Neural progenitor cell (in vitro differentiated cells): ENCODE measurements around the gene XIRP1. TPM values are rescaled to one million over a fixed set of nuclear protein-coding genes. Genes with fewer than 3 reads are reported as not detected.

Experiments
- DNase-seq: peaks from one replicate; pipeline ENCODE4 v3.0.0-alpha.2; 2016; ENCODE audit warnings: low spot score
- H2AFZ ChIP-seq: fragments of 200-600 bp; sonication (generic); replicated peaks from 2 replicates; pipeline ENCODE4 v1.6.1; 2016; ENCODE audit warnings: antibody characterized with exemption
- H3F3A ChIP-seq: fragments of 200-600 bp; sonication (generic); 2 replicates; pipeline ENCODE4 v1.6.1; 2016; ENCODE audit warnings: antibody characterized with exemption, low read depth
- H3K27ac ChIP-seq: fragments of 200-600 bp; sonication (generic); 2 replicates; pipeline ENCODE4 v1.5.1; 2016; ENCODE audit warnings: mild to moderate bottlenecking
- H3K27me3 ChIP-seq: fragments of 200-600 bp; sonication (generic); 2 replicates; pipeline ENCODE4 v1.6.1; 2016; ENCODE audit warnings: mild to moderate bottlenecking, moderate library complexity
- H3K36me3 ChIP-seq: fragments of 200-600 bp; sonication (generic); 2 replicates; pipeline ENCODE4 v1.5.1; 2016
- H3K4me1 ChIP-seq: fragments of 200-600 bp; sonication (generic); 2 replicates; pipeline ENCODE4 v1.6.1; 2016; ENCODE audit warnings: mixed run types
- H3K4me2 ChIP-seq: fragments of 200-600 bp; sonication (generic); 2 replicates; pipeline ENCODE4 v1.6.1; 2016
- H3K4me3 ChIP-seq: fragments of 200-600 bp; sonication (generic); 2 replicates; pipeline ENCODE4 v1.5.1; 2016
- H3K79me2 ChIP-seq: fragments of 200-600 bp; sonication (generic); 2 replicates; pipeline ENCODE4 v1.6.1; 2016; ENCODE audit warnings: low read depth
- H3K9ac ChIP-seq: fragments of 200-600 bp; sonication (generic); 2 replicates; pipeline ENCODE4 v1.6.1; 2016
- H3K9me3 ChIP-seq: fragments of 200-600 bp; sonication (generic); 2 replicates; pipeline ENCODE4 v1.5.1; 2016; ENCODE audit warnings: low read depth
- H4K20me1 ChIP-seq: fragments of 200-600 bp; sonication (generic); 2 replicates; pipeline ENCODE4 v1.6.1; 2016; ENCODE audit warnings: low read depth
- H3K27ac Mint-ChIP-seq: 3 replicates; pipeline ENCODE4 v1.8.0; 2021; ENCODE audit warnings: mixed read lengths
- H3K27me3 Mint-ChIP-seq: 2 replicates; pipeline ENCODE4 v1.8.0; 2022; ENCODE audit warnings: low read depth, mild to moderate bottlenecking, inconsistent platforms, moderate library complexity, mixed read lengths; ENCODE audit not compliant: insufficient read depth
- H3K36me3 Mint-ChIP-seq: 3 replicates; pipeline ENCODE4 v1.8.0; 2021; ENCODE audit warnings: mixed read lengths
- H3K4me1 Mint-ChIP-seq: 3 replicates; pipeline ENCODE4 v1.8.0; 2021; ENCODE audit warnings: mixed read lengths
- H3K4me3 Mint-ChIP-seq: 3 replicates; pipeline ENCODE4 v1.8.0; 2021; ENCODE audit warnings: mild to moderate bottlenecking, moderate library complexity, mixed read lengths
- H3K9me3 Mint-ChIP-seq: 3 replicates; pipeline ENCODE4 v1.8.0; 2020; ENCODE audit warnings: mixed read lengths
- EZH2 ChIP-seq: fragments of 200-600 bp; sonication (generic); IDR thresholded peaks from 2 replicates; pipeline ENCODE4 v1.6.1; 2017; ENCODE audit warnings: antibody characterized with exemption, mild to moderate bottlenecking, moderate library complexity
- EZH2phosphoT487 ChIP-seq: fragments of 200-600 bp; sonication (generic); IDR thresholded peaks from 2 replicates; pipeline ENCODE4 v1.6.1; 2017; ENCODE audit warnings: antibody characterized with exemption
- total RNA-seq: library from RNA; depleted of rRNA; stranded (reverse); fragments of >200 nt; gene quantifications from 2 replicates; pipeline ENCODE4 v1.2.3, GENCODE V29; 2015; ENCODE audit warnings: low replicate concordance
- TF ChIP-seq, protein P1 (sequence below): fragments of 200-600 bp; sonication (generic); IDR thresholded peaks from 2 replicates; pipeline ENCODE4 v1.5.1; 2017; ENCODE audit warnings: antibody characterized with exemption, mild to moderate bottlenecking

Gene XIRP1
- total RNA-seq, 1 donor from 2014 or later: not detected

DNA sequence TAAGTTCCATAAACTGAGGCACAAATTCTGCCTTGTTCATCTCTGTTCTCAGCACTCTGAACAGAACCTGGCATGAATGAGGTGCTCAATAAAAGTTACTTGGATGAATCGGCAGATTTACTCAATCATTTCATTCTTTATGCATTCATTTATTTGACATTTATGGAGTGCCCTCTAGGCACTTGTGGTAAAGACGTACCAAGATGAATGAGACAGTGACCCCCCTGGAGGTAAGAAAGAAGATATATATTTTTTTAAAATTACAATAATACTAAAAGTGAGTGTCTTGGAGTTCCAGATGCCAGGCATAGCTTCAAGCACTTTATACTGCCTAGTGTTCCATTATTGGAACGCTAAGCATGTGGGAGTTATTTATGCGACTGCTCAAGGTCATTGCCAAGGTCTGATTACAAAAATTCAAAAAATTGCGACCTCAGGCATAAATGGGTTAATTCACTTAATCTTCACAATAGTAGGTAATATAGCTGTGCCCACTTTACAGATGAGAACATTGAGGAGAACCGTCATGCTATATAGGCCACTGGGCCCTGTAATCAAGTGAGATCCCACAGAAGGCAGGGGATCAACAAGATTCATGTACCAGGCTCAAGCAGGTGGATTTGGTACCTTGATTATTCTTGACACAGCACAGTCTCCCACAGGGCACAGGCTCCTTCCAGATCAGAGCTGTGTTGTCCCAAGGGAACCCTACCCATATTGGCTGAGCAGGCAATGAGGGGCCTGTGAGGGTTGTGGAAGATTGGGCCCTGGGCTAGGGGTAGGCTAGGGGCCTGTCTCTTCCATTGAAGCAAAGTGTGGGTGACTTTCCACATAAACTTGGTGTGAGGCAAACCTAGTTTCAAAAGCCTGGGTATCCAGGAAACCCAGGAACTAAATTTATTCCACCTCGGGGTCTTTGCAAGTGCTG lies 10.7 kb downstream of the XIRP1 start:
- Histone ChIP-seq H3K27ac (no peak overlapping the region), H3K9ac (no peak overlapping the region), H3K27me3 (peaks cover 17% of the 10 kb centered on the region), H3K4me3 (peak overlapping the region; percentile 62), H3K9me3 (no peaks in the 10 kb centered on the region), H3K4me2 (peak overlapping the region; percentile 94), H2AFZ (no peak overlapping the region), H3K79me2 (no peaks in the 10 kb centered on the region), H3F3A (peaks cover 31% of the 10 kb centered on the region), H3K4me1 (peaks cover 23% of the 10 kb centered on the region), H4K20me1 (no peaks in the 10 kb centered on the region), H3K36me3 (no peaks in the 10 kb centered on the region)
- TF ChIP-seq EZH2phosphoT487 (no peak), EZH2 (no peak)
- TF ChIP-seq, protein P1, sequence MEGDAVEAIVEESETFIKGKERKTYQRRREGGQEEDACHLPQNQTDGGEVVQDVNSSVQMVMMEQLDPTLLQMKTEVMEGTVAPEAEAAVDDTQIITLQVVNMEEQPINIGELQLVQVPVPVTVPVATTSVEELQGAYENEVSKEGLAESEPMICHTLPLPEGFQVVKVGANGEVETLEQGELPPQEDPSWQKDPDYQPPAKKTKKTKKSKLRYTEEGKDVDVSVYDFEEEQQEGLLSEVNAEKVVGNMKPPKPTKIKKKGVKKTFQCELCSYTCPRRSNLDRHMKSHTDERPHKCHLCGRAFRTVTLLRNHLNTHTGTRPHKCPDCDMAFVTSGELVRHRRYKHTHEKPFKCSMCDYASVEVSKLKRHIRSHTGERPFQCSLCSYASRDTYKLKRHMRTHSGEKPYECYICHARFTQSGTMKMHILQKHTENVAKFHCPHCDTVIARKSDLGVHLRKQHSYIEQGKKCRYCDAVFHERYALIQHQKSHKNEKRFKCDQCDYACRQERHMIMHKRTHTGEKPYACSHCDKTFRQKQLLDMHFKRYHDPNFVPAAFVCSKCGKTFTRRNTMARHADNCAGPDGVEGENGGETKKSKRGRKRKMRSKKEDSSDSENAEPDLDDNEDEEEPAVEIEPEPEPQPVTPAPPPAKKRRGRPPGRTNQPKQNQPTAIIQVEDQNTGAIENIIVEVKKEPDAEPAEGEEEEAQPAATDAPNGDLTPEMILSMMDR: no peak
- Mint-ChIP-seq H3K27me3 (peaks cover 9% of the 10 kb centered on the region), H3K4me3 (peak overlapping the region; percentile 72), H3K36me3 (no peaks in the 10 kb centered on the region), H3K27ac (no peak overlapping the region), H3K4me1 (peaks cover 46% of the 10 kb centered on the region), H3K9me3 (no peaks in the 10 kb centered on the region)
- DNase-seq: no peak

DNA sequence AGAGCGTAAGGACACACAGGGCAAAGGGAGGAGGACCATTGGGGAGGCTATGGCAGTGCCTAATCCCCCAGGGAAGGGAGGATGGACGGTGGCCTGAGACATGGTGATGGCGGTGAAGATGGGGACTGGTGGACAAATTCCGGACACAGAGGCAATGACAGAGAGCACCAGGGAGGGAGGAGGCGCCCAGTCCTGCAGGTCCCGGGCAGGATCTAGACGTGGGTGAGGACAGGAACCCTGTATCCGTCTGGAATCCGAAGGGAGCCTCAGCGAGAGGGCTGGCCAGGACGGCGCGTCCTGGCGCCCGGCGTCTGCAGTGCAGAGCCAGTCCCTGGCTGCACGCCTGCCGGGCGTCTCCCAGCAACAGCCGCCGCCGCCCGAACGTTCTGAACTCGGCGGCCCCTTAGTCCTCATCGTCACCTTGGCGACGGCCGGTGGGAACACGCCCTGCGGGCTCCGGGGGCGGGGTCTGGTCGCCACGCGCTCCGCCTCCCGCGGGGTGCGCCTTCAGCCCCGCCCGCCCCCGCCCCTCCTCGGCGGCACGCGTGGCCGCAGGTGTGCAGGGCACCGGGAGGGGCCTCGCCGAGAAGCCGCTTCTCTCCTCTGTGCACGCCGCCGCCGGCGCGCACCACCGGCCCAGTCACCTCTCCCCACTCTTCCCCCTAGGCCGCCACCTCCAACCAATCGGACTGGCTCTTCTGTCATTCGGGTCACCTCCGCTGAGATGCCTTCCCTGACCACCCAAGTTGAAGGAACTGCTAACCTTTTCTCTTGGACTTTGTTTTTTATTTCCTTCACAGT lies 11.6 kb downstream of the XIRP1 start:
- Mint-ChIP-seq H3K27ac (peak overlapping the region; percentile 68), H3K4me3 (peak overlapping the region; percentile 85), H3K36me3 (no peaks in the 10 kb centered on the region), H3K4me1 (peaks cover 54% of the 10 kb centered on the region), H3K27me3 (peaks cover 9% of the 10 kb centered on the region), H3K9me3 (no peaks in the 10 kb centered on the region)
- Histone ChIP-seq H2AFZ (peak overlapping the region; percentile 81), H4K20me1 (no peaks in the 10 kb centered on the region), H3F3A (peaks cover 31% of the 10 kb centered on the region), H3K36me3 (no peaks in the 10 kb centered on the region), H3K4me1 (peaks cover 23% of the 10 kb centered on the region), H3K4me3 (peak overlapping the region; percentile 62), H3K27me3 (peaks cover 17% of the 10 kb centered on the region), H3K79me2 (no peaks in the 10 kb centered on the region), H3K4me2 (peak overlapping the region; percentile 94), H3K9ac (no peak overlapping the region), H3K27ac (no peak overlapping the region), H3K9me3 (no peaks in the 10 kb centered on the region)
- TF ChIP-seq, protein P1: no peak
- TF ChIP-seq EZH2phosphoT487 (no peak), EZH2 (no peak)
- DNase-seq: peak; percentile 97

DNA sequence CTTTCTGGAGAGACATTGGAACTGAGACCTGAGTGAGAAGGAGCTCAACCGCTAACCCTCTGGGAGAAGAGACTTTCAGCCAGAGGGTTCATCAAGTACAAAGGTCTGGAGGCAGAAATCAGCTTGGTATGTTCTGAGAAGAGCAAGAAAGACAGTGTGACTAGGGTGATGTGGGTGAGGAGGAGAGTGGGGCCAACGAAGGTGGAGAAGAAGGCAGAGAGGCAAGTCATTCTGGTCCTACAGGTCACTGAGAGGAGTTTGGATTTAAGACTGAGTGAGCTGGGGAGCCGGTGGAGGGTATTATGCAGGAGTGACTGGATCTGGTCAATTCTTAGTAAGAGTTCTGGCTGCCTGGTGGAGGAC lies 12.2 kb downstream of the XIRP1 start:
- TF ChIP-seq EZH2phosphoT487: no peak
- TF ChIP-seq, protein P1: no peak
- TF ChIP-seq EZH2: no peak
- Mint-ChIP-seq H3K4me1 (peaks cover 54% of the 10 kb centered on the region), H3K27me3 (peaks cover 9% of the 10 kb centered on the region), H3K27ac (peak overlapping the region; percentile 68), H3K4me3 (peak overlapping the region; percentile 85), H3K36me3 (no peaks in the 10 kb centered on the region), H3K9me3 (no peaks in the 10 kb centered on the region)
- Histone ChIP-seq H3K4me1 (peaks cover 23% of the 10 kb centered on the region), H3K9me3 (no peaks in the 10 kb centered on the region), H3K4me2 (peak overlapping the region; percentile 94), H3K27ac (no peak overlapping the region), H3K4me3 (peak overlapping the region; percentile 62), H3K36me3 (no peaks in the 10 kb centered on the region), H3K79me2 (no peaks in the 10 kb centered on the region), H3K27me3 (peaks cover 17% of the 10 kb centered on the region), H2AFZ (peak overlapping the region; percentile 81), H4K20me1 (no peaks in the 10 kb centered on the region), H3K9ac (no peak overlapping the region), H3F3A (peaks cover 31% of the 10 kb centered on the region)
- DNase-seq: no peak
